ENCODE measurements around the gene TRAF3IP1.

TRAF3IP1 gene

GRCh38 chr2:238406221-238406997 lies 86.1 kb downstream of the TRAF3IP1 start:
- no peak for DNase-seq (ENCODE audit: low read depth in 1 of 2, low spot score in 1 of 2)
- no peak for TF ChIP-seq JUND (IDR thresholded peaks at IDR 0.05; ENCODE audit: low read depth)
- in situ Hi-C loops (cut with HindIII; ENCODE audit: low pct_unique_long_range_greater_than_20kb, low sequenced_read_pairs): no loop called here

- in situ Hi-C loops (cut with HindIII; ENCODE audit: low pct_unique_long_range_greater_than_20kb, low sequenced_read_pairs): no loop called here
- no peak for TF ChIP-seq JUND (IDR thresholded peaks at IDR 0.05; ENCODE audit: low read depth)
- DNase-seq (ENCODE audit: low read depth in 1 of 2, low spot score in 1 of 2): no peak
Observed at GRCh38 chr2:238406998-238407285, 86.6 kb downstream of the TRAF3IP1 start.

- TF ChIP-seq JUND (IDR thresholded peaks at IDR 0.05; ENCODE audit: low read depth): no peak
- in situ Hi-C loops (cut with HindIII; ENCODE audit: low pct_unique_long_range_greater_than_20kb, low sequenced_read_pairs): no loop called here
- DNase-seq (ENCODE audit: low read depth in 1 of 2, low spot score in 1 of 2): no peak
Observed at GRCh38 chr2:238407566-238407965, 87.2 kb downstream of the TRAF3IP1 start.

- in situ Hi-C loops (cut with HindIII; ENCODE audit: low pct_unique_long_range_greater_than_20kb, low sequenced_read_pairs): no loop called here
- no peak for DNase-seq (ENCODE audit: low read depth in 1 of 2, low spot score in 1 of 2)
- no peak for TF ChIP-seq JUND (IDR thresholded peaks at IDR 0.05; ENCODE audit: low read depth)
Observed at GRCh38 chr2:238408615-238409340, 88.5 kb downstream of the TRAF3IP1 start.

GRCh38 chr2:238409341-238410199 lies 89.3 kb downstream of the TRAF3IP1 start:
- no peak for TF ChIP-seq JUND (IDR thresholded peaks at IDR 0.05; ENCODE audit: low read depth)
- in situ Hi-C loops (cut with HindIII; ENCODE audit: low pct_unique_long_range_greater_than_20kb, low sequenced_read_pairs): no loop called here
- no peak for DNase-seq (ENCODE audit: low read depth in 1 of 2, low spot score in 1 of 2)

GRCh38 chr2:238412067-238412767 lies 91.9 kb downstream of the TRAF3IP1 start:
- no peak for TF ChIP-seq JUND (IDR thresholded peaks at IDR 0.05; ENCODE audit: low read depth)
- in situ Hi-C loops (cut with HindIII; ENCODE audit: low pct_unique_long_range_greater_than_20kb, low sequenced_read_pairs): no loop called here
- no peak for DNase-seq (ENCODE audit: low read depth in 1 of 2, low spot score in 1 of 2)

GRCh38 chr2:238413368-238413767 lies 93.0 kb downstream of the TRAF3IP1 start:
- no peak for TF ChIP-seq JUND (IDR thresholded peaks at IDR 0.05; ENCODE audit: low read depth)
- peak in 1 of 2 experiments; percentile 35 for DNase-seq (ENCODE audit: low read depth in 1 of 2, low spot score in 1 of 2)
- in situ Hi-C loops (cut with HindIII; ENCODE audit: low pct_unique_long_range_greater_than_20kb, low sequenced_read_pairs): no loop called here

- in situ Hi-C loops (cut with HindIII; ENCODE audit: low pct_unique_long_range_greater_than_20kb, low sequenced_read_pairs): no loop called here
- DNase-seq (ENCODE audit: low read depth in 1 of 2, low spot score in 1 of 2): no peak
- no peak for TF ChIP-seq JUND (IDR thresholded peaks at IDR 0.05; ENCODE audit: low read depth)
Observed at GRCh38 chr2:238415036-238415764, 94.9 kb downstream of the TRAF3IP1 start.

- in situ Hi-C loops (cut with HindIII; ENCODE audit: low pct_unique_long_range_greater_than_20kb, low sequenced_read_pairs): no loop called here
- no peak for DNase-seq (ENCODE audit: low read depth in 1 of 2, low spot score in 1 of 2)
- TF ChIP-seq JUND (IDR thresholded peaks at IDR 0.05; ENCODE audit: low read depth): no peak
Observed at GRCh38 chr2:238415893-238416292, 95.6 kb downstream of the TRAF3IP1 start.

- no peak for TF ChIP-seq JUND (IDR thresholded peaks at IDR 0.05; ENCODE audit: low read depth)
- peak in 1 of 2 experiments; percentile 43 for DNase-seq (ENCODE audit: low read depth in 1 of 2, low spot score in 1 of 2)
- in situ Hi-C loops (cut with HindIII; ENCODE audit: low pct_unique_long_range_greater_than_20kb, low sequenced_read_pairs): no loop called here
Observed at GRCh38 chr2:238418196-238418998, 98.1 kb downstream of the TRAF3IP1 start.

GRCh38 chr2:238418999-238419546 lies 98.8 kb downstream of the TRAF3IP1 start:
- in situ Hi-C loops (cut with HindIII; ENCODE audit: low pct_unique_long_range_greater_than_20kb, low sequenced_read_pairs): no loop called here
- TF ChIP-seq JUND (IDR thresholded peaks at IDR 0.05; ENCODE audit: low read depth): no peak
- no peak for DNase-seq (ENCODE audit: low read depth in 1 of 2, low spot score in 1 of 2)

All from T47D (cell line).